GM19397 (cell line): Measurements from ENCODE around the gene RNU6-9.

ENCODE experiments used
- ATAC-seq: cut with Tn5 transposase; IDR thresholded peaks from one replicate; pipeline ENCODE4 v1.9.1; 2021; ENCODE audit warnings: mild to moderate bottlenecking, moderate library complexity; ENCODE audit not compliant: unreplicated experiment

The RNU6-9 gene

GRCh38 chr19:916645-917322 lies 23.5 kb downstream of the RNU6-9 start:
- no peak for ATAC-seq

- no peak for ATAC-seq
Measured at GRCh38 chr19:917323-918151, 24.3 kb downstream of the RNU6-9 start, which contains the start of gene KISS1R. KISS1R (plus strand) TSS chr19:917333; CDS start chr19:917503, 170 bp downstream.

DNA sequence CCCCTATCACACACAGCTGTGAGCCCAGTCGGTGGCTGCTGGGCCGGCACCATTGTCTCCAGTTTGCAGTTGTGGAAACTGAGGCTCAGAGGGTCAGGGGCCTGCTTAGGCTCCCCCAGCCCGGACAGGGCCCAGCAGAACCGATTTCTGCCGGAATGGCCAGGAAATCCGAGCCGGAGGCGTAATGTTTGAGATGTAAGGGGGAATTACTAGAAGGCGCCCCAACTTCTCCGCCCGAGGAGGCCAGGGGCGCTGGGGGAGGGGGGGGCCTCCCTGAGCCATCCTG lies 24.8 kb downstream of the RNU6-9 start:
- no peak for ATAC-seq

- no peak for ATAC-seq
Measured at GRCh38 chr19:918481-919198, 25.4 kb downstream of the RNU6-9 start.

- no peak for ATAC-seq
Measured at GRCh38 chr19:919199-920050, 26.1 kb downstream of the RNU6-9 start.

- no peak for ATAC-seq
Measured at GRCh38 chr19:920051-920864, 27.0 kb downstream of the RNU6-9 start.

DNA sequence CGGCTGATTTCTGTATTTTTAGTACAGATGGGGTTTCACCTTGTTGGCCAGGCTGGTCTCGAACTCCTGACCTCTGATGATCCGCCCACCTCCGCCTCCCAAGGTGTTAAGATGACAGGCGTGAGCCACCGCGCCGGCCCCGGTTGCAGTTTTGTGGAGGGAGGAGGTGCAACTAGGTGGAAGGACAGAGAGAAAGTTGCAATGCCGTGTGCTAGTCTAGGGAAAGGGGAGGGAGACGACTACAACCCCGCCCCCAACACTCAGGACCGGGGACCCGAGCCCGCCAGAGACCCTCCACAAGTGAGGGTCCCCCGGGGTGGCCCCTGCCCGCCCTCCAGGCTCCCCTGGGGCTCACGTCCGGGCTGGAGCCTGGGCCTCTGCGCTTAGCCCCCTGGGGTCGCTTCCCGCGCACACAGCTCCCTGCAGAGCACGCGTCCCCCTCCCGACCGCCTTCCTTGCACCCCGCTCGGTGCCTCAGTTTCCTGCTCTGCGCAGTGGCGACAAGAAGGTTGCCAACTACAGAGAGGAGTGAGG lies 31.3 kb downstream of the RNU6-9 start:
- ATAC-seq, result no peak

GRCh38 chr19:925087-925525 lies 31.8 kb downstream of the RNU6-9 start:
- ATAC-seq, result peak; percentile 29

DNA sequence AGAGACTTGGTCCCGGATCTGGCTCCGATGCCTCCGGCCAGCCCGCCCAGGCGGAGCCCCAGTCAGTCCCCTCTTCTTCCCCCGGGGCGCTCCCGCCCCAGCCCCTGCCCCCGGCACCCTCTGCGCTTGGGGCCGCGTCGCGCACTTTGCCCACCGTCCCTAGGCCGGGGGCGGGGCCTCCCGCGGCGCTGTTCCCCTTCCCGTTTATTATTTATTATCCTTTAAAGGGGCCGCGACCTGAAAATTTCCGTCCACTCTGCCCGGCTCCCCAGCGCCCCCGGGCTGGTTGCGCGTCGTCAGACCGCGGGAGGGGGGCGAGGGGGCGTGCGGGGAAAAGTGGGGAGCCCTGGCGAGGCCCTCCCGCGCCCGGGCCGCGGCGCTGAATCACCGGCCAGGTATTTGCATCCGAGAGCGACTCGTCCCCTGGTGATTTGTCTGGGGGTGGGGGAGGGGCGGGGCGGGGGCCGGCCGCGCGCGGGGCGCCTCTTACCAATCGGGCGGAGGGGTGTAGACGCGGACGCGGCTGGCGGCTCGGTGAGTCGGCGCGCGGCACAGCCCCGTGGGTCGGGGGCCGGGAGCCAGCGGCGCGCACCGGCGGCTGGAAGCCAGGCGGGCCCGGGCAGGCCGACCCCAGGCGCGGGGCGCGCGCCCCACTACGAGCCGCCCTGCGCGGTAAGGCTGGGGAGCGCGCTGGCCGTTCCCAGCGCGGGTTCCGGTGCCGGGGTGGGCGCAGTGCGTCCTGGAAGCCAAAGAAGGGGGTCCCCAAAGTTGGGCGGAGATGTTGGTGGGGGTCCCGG lies 32.4 kb downstream of the RNU6-9 start, which contains the start of gene ARID3A:
Gene ARID3A (plus strand): TSS at position 510 of the 797 bp plus-strand sequence. CDS start 3,494 bp downstream, outside the sequence.
- ATAC-seq, result peak; percentile 55

- ATAC-seq, result peak; percentile 2
Measured at GRCh38 chr19:926323-926588, 33.0 kb downstream of the RNU6-9 start.

DNA sequence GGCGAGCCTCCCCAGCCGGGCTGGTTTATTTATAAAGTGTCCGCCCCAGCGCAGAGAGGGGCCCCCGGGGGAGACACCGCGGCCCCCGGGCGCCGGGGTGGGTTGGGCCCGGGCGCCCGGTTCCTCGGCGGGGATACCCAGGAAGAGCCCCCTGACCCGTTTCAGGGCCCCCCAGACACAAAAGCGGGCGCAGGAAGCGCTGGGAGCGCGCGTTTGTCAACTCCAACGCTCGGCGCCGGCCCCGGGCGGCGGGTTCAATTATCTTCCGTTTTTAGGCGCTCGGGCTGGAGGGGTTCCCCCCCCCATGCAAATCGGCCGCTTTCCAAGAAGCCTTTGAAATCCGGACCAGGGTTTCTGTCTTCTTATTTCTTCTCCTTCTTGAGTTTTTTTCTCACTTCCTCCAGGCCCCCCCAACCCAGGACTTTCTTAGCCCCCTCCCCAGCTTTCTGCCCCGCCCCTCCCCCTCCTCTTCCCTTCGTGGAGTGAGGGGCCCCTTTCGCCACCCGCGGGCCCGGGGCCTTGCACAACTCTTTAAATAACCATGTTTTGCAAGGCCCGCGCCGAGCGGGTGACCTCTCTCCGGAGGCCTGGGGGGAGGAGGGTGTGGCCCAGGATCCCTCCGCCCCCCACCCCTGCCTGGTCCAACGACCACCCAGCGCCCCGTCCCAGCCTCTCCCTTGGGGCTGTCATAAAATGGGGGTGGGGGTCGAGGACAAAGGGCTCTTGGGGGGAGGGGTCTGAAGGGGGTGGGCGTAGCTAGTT lies 33.5 kb downstream of the RNU6-9 start:
- ATAC-seq, result peak; percentile 4

GRCh38 chr19:927351-927779 lies 34.1 kb downstream of the RNU6-9 start:
- no peak for ATAC-seq

DNA sequence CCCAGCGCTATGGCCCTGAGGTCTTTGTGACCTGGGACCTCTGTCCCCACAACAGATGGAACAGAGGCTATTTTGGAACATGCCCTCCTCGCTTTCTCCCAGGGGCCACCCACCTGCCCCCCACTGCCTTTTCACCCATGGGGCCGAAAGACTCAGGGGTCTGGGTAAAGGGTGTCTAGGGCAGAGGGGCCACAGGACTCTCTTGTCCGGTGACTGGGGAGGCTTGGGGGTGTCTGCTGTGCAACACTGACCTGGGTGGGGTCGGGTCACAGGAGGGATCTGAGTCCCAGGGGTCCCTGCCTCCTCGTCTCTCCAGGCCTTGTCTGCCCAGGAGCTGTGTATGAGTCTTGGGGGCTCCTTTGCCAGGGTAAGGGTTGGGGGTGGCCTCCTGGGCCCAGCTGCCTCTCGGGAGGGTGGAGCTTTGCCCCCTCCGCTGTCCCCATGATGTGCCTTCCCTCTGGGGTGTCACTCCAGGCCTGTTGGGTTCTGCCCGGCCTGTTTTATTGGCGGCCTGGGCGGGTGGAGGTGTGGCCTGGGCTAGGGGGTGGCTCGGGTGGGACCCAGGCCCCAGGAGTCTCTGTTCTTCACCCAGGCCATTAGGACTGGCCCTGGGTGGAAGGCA lies 34.6 kb downstream of the RNU6-9 start:
- ATAC-seq, result no peak

GRCh38 chr19:928471-929202 lies 35.4 kb downstream of the RNU6-9 start:
- no peak for ATAC-seq

- no peak for ATAC-seq
Measured at GRCh38 chr19:929203-929890, 36.1 kb downstream of the RNU6-9 start.

GRCh38 chr19:929891-930258 lies 36.6 kb downstream of the RNU6-9 start:
- no peak for ATAC-seq
